ENCODE data around the gene POPDC2.

Gene POPDC2

GRCh38 chr3:119628390-119628789 lies 32.0 kb downstream of the POPDC2 start:
- H3K4me3 ChIP-seq (ENCODE audit: control insufficient read depth, low read depth, low read length), result no peak overlapping the region
- no peak for TF ChIP-seq CTCF (conservative IDR thresholded peaks at IDR 0.05; ENCODE audit: control insufficient read depth, insufficient read depth, low read depth, low read length)
- DNase-seq (ENCODE audit: low read depth), result no peak

GRCh38 chr3:119627461-119627860 lies 32.9 kb downstream of the POPDC2 start:
- no peak overlapping the region for H3K4me3 ChIP-seq (ENCODE audit: control insufficient read depth, low read depth, low read length)
- no peak for DNase-seq (ENCODE audit: low read depth)
- no peak for TF ChIP-seq CTCF (conservative IDR thresholded peaks at IDR 0.05; ENCODE audit: control insufficient read depth, insufficient read depth, low read depth, low read length)

GRCh38 chr3:119626196-119626595 lies 34.2 kb downstream of the POPDC2 start:
- TF ChIP-seq CTCF (conservative IDR thresholded peaks at IDR 0.05; ENCODE audit: control insufficient read depth, insufficient read depth, low read depth, low read length), result no peak
- H3K4me3 ChIP-seq (ENCODE audit: control insufficient read depth, low read depth, low read length), result no peak overlapping the region
- no peak for DNase-seq (ENCODE audit: low read depth)

GRCh38 chr3:119625451-119626153 lies 34.8 kb downstream of the POPDC2 start:
- no peak for TF ChIP-seq CTCF (conservative IDR thresholded peaks at IDR 0.05; ENCODE audit: control insufficient read depth, insufficient read depth, low read depth, low read length)
- no peak for DNase-seq (ENCODE audit: low read depth)

GRCh38 chr3:119624002-119624720 lies 36.2 kb downstream of the POPDC2 start:
- no peak for TF ChIP-seq CTCF (conservative IDR thresholded peaks at IDR 0.05; ENCODE audit: control insufficient read depth, insufficient read depth, low read depth, low read length)
- no peak overlapping the region for H3K4me3 ChIP-seq (ENCODE audit: control insufficient read depth, low read depth, low read length)
- no peak for DNase-seq (ENCODE audit: low read depth)

More at GRCh38 chr3:119625451-119626153, 34.8 kb downstream of the POPDC2 start:
- no peak overlapping the region for H3K4me3 ChIP-seq (ENCODE audit: control insufficient read depth, low read depth, low read length)

- no peak for DNase-seq (ENCODE audit: low read depth)
- no peak overlapping the region for H3K4me3 ChIP-seq (ENCODE audit: control insufficient read depth, low read depth, low read length)
- no peak for TF ChIP-seq CTCF (conservative IDR thresholded peaks at IDR 0.05; ENCODE audit: control insufficient read depth, insufficient read depth, low read depth, low read length)
Observed at GRCh38 chr3:119620899-119621298, 39.5 kb downstream of the POPDC2 start.
